ENCODE measurements around the gene ACO2.

DNA sequence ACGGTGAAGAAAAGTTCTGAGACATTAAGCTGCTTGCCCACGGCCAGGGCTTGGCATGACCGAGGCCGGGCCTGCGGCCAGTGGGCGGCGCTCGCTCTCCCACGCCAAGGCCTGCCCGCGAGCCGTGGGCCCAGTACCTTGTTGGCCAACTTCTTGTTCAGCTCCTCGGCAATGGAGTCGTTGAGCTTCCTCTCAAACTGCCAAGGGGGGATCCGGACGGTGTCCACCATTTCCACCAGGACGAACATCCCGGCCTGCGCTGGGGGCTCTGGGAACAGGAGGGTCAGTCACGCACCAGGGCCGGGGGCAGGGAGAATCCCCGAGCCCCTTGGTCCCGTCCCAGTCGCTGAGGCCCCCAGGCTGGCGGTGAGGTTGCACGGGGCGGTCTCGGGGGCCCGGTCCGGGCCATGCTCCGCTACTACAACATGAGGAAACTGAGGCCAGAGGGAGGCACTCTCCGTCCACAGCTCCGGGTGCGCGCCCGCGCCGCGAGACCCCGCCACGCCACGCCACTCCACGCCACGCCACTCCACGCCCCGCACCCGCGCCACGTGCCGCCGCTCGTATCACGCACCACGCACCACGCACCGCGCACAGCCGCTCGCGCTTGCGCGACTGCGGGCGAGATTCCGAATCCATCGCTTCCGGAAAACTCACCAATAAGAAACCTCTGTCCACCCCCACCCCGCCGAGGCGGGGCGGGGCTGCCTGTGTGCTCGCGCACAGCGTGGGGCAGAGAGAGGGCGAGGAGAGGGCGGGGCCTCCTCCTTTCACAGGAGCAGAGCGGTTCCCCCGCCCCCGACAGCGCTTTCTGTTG lies 75.1 kb downstream of the ACO2 start, which contains the start of gene POLR3H:
- TF ChIP-seq, protein P1, sequence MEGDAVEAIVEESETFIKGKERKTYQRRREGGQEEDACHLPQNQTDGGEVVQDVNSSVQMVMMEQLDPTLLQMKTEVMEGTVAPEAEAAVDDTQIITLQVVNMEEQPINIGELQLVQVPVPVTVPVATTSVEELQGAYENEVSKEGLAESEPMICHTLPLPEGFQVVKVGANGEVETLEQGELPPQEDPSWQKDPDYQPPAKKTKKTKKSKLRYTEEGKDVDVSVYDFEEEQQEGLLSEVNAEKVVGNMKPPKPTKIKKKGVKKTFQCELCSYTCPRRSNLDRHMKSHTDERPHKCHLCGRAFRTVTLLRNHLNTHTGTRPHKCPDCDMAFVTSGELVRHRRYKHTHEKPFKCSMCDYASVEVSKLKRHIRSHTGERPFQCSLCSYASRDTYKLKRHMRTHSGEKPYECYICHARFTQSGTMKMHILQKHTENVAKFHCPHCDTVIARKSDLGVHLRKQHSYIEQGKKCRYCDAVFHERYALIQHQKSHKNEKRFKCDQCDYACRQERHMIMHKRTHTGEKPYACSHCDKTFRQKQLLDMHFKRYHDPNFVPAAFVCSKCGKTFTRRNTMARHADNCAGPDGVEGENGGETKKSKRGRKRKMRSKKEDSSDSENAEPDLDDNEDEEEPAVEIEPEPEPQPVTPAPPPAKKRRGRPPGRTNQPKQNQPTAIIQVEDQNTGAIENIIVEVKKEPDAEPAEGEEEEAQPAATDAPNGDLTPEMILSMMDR (IDR thresholded peaks at IDR 0.05): peak; percentile 9 to 50 (median 31)
- peak in 1 of 2 donors; percentile 32 for TF ChIP-seq POLR2A (IDR thresholded peaks at IDR 0.05)
- TF ChIP-seq POLR2AphosphoS5 (IDR thresholded peaks at IDR 0.05; ENCODE audit: insufficient read depth in 1 of 2, low read depth in 1 of 2): peak; percentile 74 to 93
